A549 treated with Mapracorat at 1 μM for 4 hours (cell line): Measurements from ENCODE around the gene NACAD. TPM values are rescaled to one million over a fixed set of nuclear protein-coding genes. Genes with fewer than 3 reads are reported as not detected.

Experiments used
- total RNA-seq: library from RNA; stranded (reverse); fragments of 200-300 nt; extraction: Qiagen RNA extraction; gene quantifications from 5 replicates; pipeline ENCODE4 v1.2.3, GENCODE V29; 2022

The NACAD gene, protein sequence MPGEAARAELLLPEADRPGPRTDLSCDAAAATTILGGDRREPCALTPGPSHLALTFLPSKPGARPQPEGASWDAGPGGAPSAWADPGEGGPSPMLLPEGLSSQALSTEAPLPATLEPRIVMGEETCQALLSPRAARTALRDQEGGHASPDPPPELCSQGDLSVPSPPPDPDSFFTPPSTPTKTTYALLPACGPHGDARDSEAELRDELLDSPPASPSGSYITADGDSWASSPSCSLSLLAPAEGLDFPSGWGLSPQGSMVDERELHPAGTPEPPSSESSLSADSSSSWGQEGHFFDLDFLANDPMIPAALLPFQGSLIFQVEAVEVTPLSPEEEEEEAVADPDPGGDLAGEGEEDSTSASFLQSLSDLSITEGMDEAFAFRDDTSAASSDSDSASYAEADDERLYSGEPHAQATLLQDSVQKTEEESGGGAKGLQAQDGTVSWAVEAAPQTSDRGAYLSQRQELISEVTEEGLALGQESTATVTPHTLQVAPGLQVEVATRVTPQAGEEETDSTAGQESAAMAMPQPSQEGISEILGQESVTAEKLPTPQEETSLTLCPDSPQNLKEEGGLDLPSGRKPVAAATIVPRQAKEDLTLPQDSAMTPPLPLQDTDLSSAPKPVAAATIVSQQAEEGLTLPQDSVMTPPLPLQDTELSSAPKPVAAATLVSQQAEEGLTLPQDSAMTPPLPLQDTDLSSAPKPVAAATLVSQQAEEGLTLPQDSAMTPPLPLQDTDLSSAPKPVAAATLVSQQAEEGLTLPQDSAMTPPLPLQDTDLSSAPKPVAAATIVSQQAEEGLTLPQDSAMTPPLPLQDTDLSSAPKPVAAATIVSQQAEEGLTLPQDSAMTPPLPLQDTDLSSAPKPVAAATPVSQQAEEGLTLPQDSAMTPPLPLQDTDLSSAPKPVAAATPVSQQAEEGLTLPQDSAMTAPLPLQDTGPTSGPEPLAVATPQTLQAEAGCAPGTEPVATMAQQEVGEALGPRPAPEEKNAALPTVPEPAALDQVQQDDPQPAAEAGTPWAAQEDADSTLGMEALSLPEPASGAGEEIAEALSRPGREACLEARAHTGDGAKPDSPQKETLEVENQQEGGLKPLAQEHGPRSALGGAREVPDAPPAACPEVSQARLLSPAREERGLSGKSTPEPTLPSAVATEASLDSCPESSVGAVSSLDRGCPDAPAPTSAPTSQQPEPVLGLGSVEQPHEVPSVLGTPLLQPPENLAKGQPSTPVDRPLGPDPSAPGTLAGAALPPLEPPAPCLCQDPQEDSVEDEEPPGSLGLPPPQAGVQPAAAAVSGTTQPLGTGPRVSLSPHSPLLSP (N-terminal part only)
- 0.10 to 0.40 TPM (median 0.28 TPM) in 5 replicates for total RNA-seq

GRCh38 chr7:45088821-45089340, at the start of gene NACAD:
Gene NACAD, minus strand, starts transcription at chr7:45088969. Its CDS starts 75 bp downstream, at chr7:45088894.

DNA sequence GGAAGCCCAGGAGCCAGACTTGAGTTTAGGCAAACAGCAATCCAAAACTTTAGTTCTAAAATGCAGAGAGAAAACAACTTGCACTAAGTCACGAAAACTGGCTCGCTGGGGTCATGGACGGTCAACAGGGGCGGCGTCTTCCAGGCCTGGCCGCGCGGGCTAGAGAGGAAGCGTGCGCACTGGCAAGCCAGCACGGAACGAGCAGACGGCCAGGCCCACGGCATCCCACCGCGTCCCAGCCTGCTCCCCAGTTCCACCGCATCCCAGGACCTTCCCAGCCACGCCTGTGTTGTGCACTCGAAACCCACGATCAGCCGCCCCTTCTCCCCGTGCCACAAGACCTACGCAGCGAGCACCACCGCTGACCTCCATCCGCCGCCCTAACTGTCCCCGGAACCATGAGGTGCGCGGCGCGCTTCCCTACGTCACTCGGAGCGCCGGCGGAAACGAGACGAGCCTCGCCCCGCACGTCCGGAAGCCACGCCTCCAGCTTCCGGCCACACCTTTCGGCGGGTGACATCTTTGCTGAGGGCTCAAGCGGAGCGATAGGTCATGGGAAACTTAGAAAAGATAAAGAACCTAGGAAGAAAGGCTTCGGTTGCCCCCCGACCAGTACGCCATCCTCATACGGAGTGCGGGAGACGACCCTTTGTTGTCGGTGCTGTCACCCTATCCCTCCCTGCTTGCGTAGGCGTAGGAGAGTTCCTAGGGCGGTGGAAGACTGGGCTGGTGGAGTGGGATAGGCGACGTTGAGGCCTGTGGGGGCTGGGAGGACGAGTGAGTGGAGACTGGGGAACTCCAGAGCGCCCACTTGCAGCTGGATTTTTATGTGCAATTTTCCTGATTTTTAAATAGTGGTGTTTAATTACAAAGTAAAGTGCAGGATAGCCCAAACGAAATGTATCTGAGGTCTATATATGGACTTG, 22.8 kb upstream of the NACAD start, which contains the start of gene TBRG4:
Gene TBRG4 (minus strand): TSS at position 400 of the 926 bp plus-strand sequence. CDS start 2,460 bp downstream, outside the sequence.

Other genes starting within 250 kb of the NACAD start
- gene H2AZ2, start 240.9 kb downstream of the NACAD start, total RNA-seq: 217 to 265 TPM (median 250 TPM) in 5 replicates
- 10.8 to 13.8 TPM (median 12.9 TPM) in 5 replicates for gene PURB, start 203.4 kb downstream of the NACAD start, total RNA-seq
- gene MYO1G, start 110.0 kb downstream of the NACAD start, total RNA-seq: 0.12 to 0.28 TPM (median 0.16 TPM) in 5 replicates
- 41.1 to 50.3 TPM (median 48.7 TPM) in 5 replicates for gene CCM2, start 88.8 kb downstream of the NACAD start, total RNA-seq
- gene TBRG4, start 22.7 kb upstream of the NACAD start, total RNA-seq: 103 to 112 TPM (median 107 TPM) in 5 replicates
- gene RAMP3, start 68.8 kb upstream of the NACAD start, total RNA-seq: not detected in 5 replicates